ENCODE data around the gene NAV3. TPM values are rescaled to one million over a fixed set of nuclear protein-coding genes. Genes with fewer than 3 reads are reported as not detected.

The NAV3 gene
- total RNA-seq, 2 donors from 2014 or later: 2.6 to 6.6 TPM

DNA sequence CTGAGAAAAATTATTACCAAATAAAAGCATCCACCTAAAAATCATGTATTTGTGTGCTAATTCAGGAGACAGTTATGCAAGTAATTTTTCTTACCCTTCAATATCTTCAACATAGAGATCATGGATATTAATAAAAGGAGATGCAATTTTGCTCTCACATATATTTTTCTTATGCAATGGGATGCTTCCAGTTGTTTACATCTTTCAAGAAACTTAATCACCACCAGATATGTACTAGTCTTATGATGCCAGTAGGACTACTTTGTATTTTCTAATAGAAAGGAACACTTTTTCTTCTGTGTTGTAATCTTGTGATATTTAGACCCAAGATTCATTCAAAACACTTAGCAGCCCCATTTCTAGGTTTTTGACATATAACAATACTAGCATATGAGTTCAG, 107.6 kb downstream of the NAV3 start:
- no peak overlapping the region for H3K4me3 ChIP-seq
- no peak for DNase-seq
- no peak for ATAC-seq
- intact Hi-C loops (cut with DNase I): no loop called here
- no peaks in the 10 kb centered on the region for H3K27me3 ChIP-seq
- no peaks in the 10 kb centered on the region for H3K36me3 ChIP-seq (replicated peaks in 1 of 2; ENCODE audit: insufficient read depth in 1 of 2, low read depth in 2 of 2)
- no peaks in the 10 kb centered on the region for H3K4me1 ChIP-seq
- TF ChIP-seq, protein P1, sequence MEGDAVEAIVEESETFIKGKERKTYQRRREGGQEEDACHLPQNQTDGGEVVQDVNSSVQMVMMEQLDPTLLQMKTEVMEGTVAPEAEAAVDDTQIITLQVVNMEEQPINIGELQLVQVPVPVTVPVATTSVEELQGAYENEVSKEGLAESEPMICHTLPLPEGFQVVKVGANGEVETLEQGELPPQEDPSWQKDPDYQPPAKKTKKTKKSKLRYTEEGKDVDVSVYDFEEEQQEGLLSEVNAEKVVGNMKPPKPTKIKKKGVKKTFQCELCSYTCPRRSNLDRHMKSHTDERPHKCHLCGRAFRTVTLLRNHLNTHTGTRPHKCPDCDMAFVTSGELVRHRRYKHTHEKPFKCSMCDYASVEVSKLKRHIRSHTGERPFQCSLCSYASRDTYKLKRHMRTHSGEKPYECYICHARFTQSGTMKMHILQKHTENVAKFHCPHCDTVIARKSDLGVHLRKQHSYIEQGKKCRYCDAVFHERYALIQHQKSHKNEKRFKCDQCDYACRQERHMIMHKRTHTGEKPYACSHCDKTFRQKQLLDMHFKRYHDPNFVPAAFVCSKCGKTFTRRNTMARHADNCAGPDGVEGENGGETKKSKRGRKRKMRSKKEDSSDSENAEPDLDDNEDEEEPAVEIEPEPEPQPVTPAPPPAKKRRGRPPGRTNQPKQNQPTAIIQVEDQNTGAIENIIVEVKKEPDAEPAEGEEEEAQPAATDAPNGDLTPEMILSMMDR (IDR thresholded peaks at IDR 0.05): no peak
- no peak for TF ChIP-seq POLR2A (IDR thresholded peaks at IDR 0.05)
- H3K9me3 ChIP-seq: no peaks in the 10 kb centered on the region
- H3K27ac ChIP-seq: no peak overlapping the region

DNA sequence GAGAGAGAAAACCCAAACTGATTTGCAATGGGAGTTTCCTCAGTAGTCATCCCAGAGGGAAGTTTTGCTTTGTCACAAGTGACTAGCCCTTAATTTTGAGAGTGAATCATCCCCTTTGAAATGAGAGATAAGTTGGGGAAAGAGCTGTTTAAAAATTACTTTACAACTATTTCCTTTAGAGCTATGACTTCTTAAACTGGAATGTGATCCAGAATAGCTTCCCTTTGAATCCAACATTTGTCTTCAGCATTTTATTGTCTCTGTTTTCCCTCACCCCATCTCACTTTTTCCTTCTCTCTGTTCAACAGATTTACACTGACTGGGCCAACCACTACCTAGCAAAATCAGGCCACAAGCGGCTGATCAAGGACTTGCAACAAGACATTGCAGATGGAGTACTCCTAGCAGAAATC, 109.3 kb downstream of the NAV3 start:
- TF ChIP-seq, protein P1 (IDR thresholded peaks at IDR 0.05): no peak
- no peak for TF ChIP-seq POLR2A (IDR thresholded peaks at IDR 0.05)
- 75 to 89% methylated on average over 1 of the region's 1 CpG for WGBS, 2 donors

DNA sequence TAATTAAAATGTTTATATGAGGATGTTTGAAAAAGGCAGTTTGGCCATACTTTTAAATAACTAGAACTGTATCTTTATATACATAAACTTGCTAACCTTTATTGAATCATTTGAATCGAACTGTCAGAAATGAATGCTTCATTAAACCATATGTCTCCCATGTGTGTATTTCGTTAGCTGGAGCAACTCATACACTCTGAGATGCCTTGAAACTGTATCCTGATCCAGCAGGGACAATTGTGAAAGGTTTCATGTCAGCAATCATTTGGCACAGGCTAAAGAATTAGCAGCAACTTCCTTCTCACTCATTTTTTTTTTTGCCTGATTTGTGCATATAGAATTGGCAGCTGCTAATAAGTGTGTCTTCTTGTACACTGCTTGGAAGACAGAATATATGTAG, 109.9 kb downstream of the NAV3 start:
- ATAC-seq (no peak), DNase-seq (no peak)
- no peaks in the 10 kb centered on the region for H3K4me1 ChIP-seq
- H3K9me3 ChIP-seq: no peaks in the 10 kb centered on the region
- TF ChIP-seq POLR2A (IDR thresholded peaks at IDR 0.05): no peak
- TF ChIP-seq, protein P1 (IDR thresholded peaks at IDR 0.05): no peak
- 29 to 46% methylated on average over 2 of the region's 2 CpGs for WGBS, 2 donors
- intact Hi-C loops (cut with DNase I): no loop called here
- H3K27me3 ChIP-seq: no peaks in the 10 kb centered on the region
- no peak overlapping the region for H3K4me3 ChIP-seq
- no peaks in the 10 kb centered on the region for H3K36me3 ChIP-seq (replicated peaks in 1 of 2; ENCODE audit: insufficient read depth in 1 of 2, low read depth in 2 of 2)
- no peak overlapping the region for H3K27ac ChIP-seq

More for the DNA sequence above, 109.3 kb downstream of the NAV3 start:
- Histone ChIP-seq H3K4me1 (no peaks in the 10 kb centered on the region), H3K9me3 (no peaks in the 10 kb centered on the region), H3K27me3 (no peaks in the 10 kb centered on the region), H3K27ac (no peak overlapping the region), H3K4me3 (no peak overlapping the region), H3K36me3 (replicated peaks in 1 of 2; ENCODE audit: insufficient read depth in 1 of 2, low read depth in 2 of 2) (no peaks in the 10 kb centered on the region)
- intact Hi-C loops (cut with DNase I): no loop called here
- DNase-seq (no peak), ATAC-seq (no peak)

DNA sequence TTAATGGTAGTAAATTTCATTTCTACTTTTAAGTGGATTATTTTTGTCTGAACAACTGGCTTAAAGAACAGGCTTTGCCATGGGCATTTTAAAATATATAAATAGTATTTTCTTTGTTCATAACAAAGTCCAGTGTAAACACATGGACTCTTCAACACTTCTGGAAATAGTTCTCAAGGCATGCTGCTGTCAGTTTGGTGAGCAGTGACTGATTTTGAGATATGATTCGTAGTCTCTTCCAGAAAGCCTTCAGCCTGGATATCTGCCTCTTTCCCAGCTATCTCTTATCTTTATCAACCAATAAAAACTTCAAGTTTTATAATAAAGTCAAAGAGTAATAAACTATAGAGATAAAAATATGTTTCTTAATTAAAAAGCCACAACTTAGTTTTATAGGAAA, 110.7 kb downstream of the NAV3 start:
- TF ChIP-seq, protein P1 (IDR thresholded peaks at IDR 0.05): no peak
- TF ChIP-seq POLR2A (IDR thresholded peaks at IDR 0.05): no peak

DNA sequence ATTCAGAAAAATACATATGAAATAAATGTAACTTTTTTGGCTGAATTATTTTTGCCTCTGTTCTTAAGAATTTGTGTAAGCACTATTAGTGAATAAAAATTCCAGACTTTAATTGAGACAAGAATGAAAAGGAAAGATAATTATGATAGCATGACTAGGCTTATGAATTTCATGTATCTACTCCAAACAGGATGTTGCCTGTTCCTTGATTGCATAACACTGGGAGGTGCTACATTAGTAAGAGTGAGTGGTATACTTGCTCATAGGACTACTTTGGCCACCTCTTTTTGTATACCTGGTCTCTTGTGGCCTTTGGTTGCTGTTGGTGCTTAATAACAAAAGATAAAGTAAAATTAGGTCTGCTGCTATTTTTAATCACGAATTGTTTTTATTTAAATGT, 112.8 kb downstream of the NAV3 start:
- intact Hi-C loops (cut with DNase I): no loop called here
- Histone ChIP-seq H3K36me3 (replicated peaks in 1 of 2; ENCODE audit: insufficient read depth in 1 of 2, low read depth in 2 of 2) (no peaks in the 10 kb centered on the region), H3K27ac (no peak overlapping the region), H3K4me1 (no peaks in the 10 kb centered on the region), H3K4me3 (no peak overlapping the region), H3K27me3 (no peaks in the 10 kb centered on the region), H3K9me3 (no peaks in the 10 kb centered on the region)
- no peak for TF ChIP-seq POLR2A (IDR thresholded peaks at IDR 0.05)
- TF ChIP-seq, protein P1 (IDR thresholded peaks at IDR 0.05): no peak
- no peak for DNase-seq
- no peak for ATAC-seq
- WGBS, 2 donors: 25 to 51% methylated on average over 1 of the region's 1 CpG

More for the DNA sequence above, 110.7 kb downstream of the NAV3 start:
- H3K9me3 ChIP-seq: no peaks in the 10 kb centered on the region
- ATAC-seq (no peak), DNase-seq (no peak)
- H3K27ac ChIP-seq: no peak overlapping the region
- no peak overlapping the region for H3K4me3 ChIP-seq
- intact Hi-C loops (cut with DNase I): no loop called here
- no peaks in the 10 kb centered on the region for H3K4me1 ChIP-seq
- H3K36me3 ChIP-seq (replicated peaks in 1 of 2; ENCODE audit: insufficient read depth in 1 of 2, low read depth in 2 of 2): no peaks in the 10 kb centered on the region
- H3K27me3 ChIP-seq: no peaks in the 10 kb centered on the region
- 61 to 64% methylated on average over 1 of the region's 1 CpG for WGBS, 2 donors

All from body of pancreas (tissue), 4 donors.